ENCODE measurements around the gene EDC3.

- TF ChIP-seq, protein P1, sequence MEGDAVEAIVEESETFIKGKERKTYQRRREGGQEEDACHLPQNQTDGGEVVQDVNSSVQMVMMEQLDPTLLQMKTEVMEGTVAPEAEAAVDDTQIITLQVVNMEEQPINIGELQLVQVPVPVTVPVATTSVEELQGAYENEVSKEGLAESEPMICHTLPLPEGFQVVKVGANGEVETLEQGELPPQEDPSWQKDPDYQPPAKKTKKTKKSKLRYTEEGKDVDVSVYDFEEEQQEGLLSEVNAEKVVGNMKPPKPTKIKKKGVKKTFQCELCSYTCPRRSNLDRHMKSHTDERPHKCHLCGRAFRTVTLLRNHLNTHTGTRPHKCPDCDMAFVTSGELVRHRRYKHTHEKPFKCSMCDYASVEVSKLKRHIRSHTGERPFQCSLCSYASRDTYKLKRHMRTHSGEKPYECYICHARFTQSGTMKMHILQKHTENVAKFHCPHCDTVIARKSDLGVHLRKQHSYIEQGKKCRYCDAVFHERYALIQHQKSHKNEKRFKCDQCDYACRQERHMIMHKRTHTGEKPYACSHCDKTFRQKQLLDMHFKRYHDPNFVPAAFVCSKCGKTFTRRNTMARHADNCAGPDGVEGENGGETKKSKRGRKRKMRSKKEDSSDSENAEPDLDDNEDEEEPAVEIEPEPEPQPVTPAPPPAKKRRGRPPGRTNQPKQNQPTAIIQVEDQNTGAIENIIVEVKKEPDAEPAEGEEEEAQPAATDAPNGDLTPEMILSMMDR (IDR thresholded peaks at IDR 0.05; ENCODE audit: insufficient read depth, low read length, poor library complexity, severe bottlenecking): no peak
- no peak for TF ChIP-seq EZH2phosphoT487 (conservative IDR thresholded peaks at IDR 0.05; ENCODE audit: low read length)
Observed at GRCh38 chr15:74592222-74592621, 103.6 kb downstream of the EDC3 start.
